Cardiac muscle cell (in vitro differentiated cells and primary cell): ENCODE results near the gene RASSF5. TPM values are rescaled to one million over a fixed set of nuclear protein-coding genes. Genes with fewer than 3 reads are reported as not detected.

Experiments used
- DNase-seq, 2 donors: peaks; one replicate each; pipeline versions ENCODE4 v3.0.0 to v3.0.0-alpha.2; 2010 to 2017; ENCODE audit warnings: low read depth in 1 of 2, low spot score in 1 of 2
- H3K27ac ChIP-seq: fragments of 200-600 bp; sonication (generic); 2 replicates; pipeline ENCODE4 v1.5.1; 2016
- H3K27me3 ChIP-seq: fragments of 200-600 bp; sonication (generic); 2 replicates; pipeline ENCODE4 v1.6.0; 2016; ENCODE audit warnings: control low read depth
- H3K36me3 ChIP-seq: fragments of 200-600 bp; sonication (generic); 2 replicates; pipeline ENCODE4 v1.5.1; 2016; ENCODE audit warnings: control low read depth
- H3K4me1 ChIP-seq: fragments of 200-600 bp; sonication (generic); 2 replicates; pipeline ENCODE4 v1.8.1; 2017; ENCODE audit warnings: low read depth, mild to moderate bottlenecking, mixed run types
- H3K4me3 ChIP-seq: fragments of 200-600 bp; sonication (generic); 2 replicates; pipeline ENCODE4 v1.5.1; 2016; ENCODE audit warnings: mild to moderate bottlenecking
- H3K9me3 ChIP-seq: fragments of 200-600 bp; sonication (generic); 2 replicates; pipeline ENCODE4 v1.5.1; 2017; ENCODE audit warnings: low read depth, mild to moderate bottlenecking, control low read depth
- CTCF ChIP-seq: IDR thresholded peaks from 2 replicates; pipeline ENCODE4 v1.5.1; 2012; ENCODE audit warnings: low read depth, mild to moderate bottlenecking, low read length
- polyA plus RNA-seq: library from polyadenylated mRNA; unstranded; fragments of >200 nt; fragmentation: Nextera tagmentation; extraction: Ambion mirVana; gene quantifications from 2 replicates; pipeline ENCODE4 v1.2.1, GENCODE V29; 2016
- total RNA-seq: library from RNA; depleted of rRNA; stranded (reverse); fragments of >200 nt; gene quantifications from 2 replicates; pipeline ENCODE4 v1.2.3, GENCODE V29; 2016

RASSF5 gene
- total and polyA plus RNA-seq, 2 experiments from 2014 or later: 40.9 to 50.7 TPM

- Histone ChIP-seq H3K4me1 (no peaks in the 10 kb centered on the region), H3K27me3 (no peaks in the 10 kb centered on the region), H3K9me3 (no peaks in the 10 kb centered on the region), H3K27ac (no peak overlapping the region), H3K36me3 (no peaks in the 10 kb centered on the region), H3K4me3 (no peak overlapping the region)
- no peak for TF ChIP-seq CTCF
- peak in 1 of 2 donors; percentile 44 for DNase-seq
Observed at GRCh38 chr1:206537141-206537540, 29.8 kb downstream of the RASSF5 start.

- Histone ChIP-seq H3K9me3 (no peaks in the 10 kb centered on the region), H3K4me3 (no peak overlapping the region)
Observed at GRCh38 chr1:206538086-206538770, 30.9 kb downstream of the RASSF5 start.

GRCh38 chr1:206538901-206539640 lies 31.7 kb downstream of the RASSF5 start:
- H3K9me3 ChIP-seq: no peaks in the 10 kb centered on the region
- no peaks in the 10 kb centered on the region for H3K36me3 ChIP-seq
- H3K27ac ChIP-seq: no peak overlapping the region
- H3K4me3 ChIP-seq: no peak overlapping the region
- no peak for DNase-seq
- no peak for TF ChIP-seq CTCF
- no peaks in the 10 kb centered on the region for H3K4me1 ChIP-seq
- H3K27me3 ChIP-seq: no peaks in the 10 kb centered on the region

More at GRCh38 chr1:206538086-206538770, 30.9 kb downstream of the RASSF5 start:
- Histone ChIP-seq H3K4me1 (no peaks in the 10 kb centered on the region), H3K27ac (no peak overlapping the region), H3K36me3 (no peaks in the 10 kb centered on the region), H3K27me3 (no peaks in the 10 kb centered on the region)
- no peak for TF ChIP-seq CTCF
- DNase-seq: no peak

- TF ChIP-seq CTCF: no peak
- no peaks in the 10 kb centered on the region for H3K36me3 ChIP-seq
Observed at GRCh38 chr1:206540044-206540780, 32.9 kb downstream of the RASSF5 start.

GRCh38 chr1:206541236-206541833 lies 34.0 kb downstream of the RASSF5 start:
- Histone ChIP-seq H3K27ac (no peak overlapping the region), H3K4me3 (no peak overlapping the region), H3K27me3 (no peaks in the 10 kb centered on the region), H3K36me3 (no peaks in the 10 kb centered on the region), H3K4me1 (peaks cover 3% of the 10 kb centered on the region), H3K9me3 (no peaks in the 10 kb centered on the region)
- no peak for DNase-seq
- no peak for TF ChIP-seq CTCF

More at GRCh38 chr1:206540044-206540780, 32.9 kb downstream of the RASSF5 start:
- Histone ChIP-seq H3K9me3 (no peaks in the 10 kb centered on the region), H3K4me1 (peaks cover 3% of the 10 kb centered on the region), H3K27ac (no peak overlapping the region), H3K4me3 (no peak overlapping the region), H3K27me3 (no peaks in the 10 kb centered on the region)
- DNase-seq: peak in 1 of 2 donors; percentile 33
